HEK293 (cell line): ENCODE results near the gene ZNF593.

Source experiments
- ATF2 ChIP-seq: fragments of 450-650 bp; formaldehyde crosslinking; IDR thresholded peaks from 2 replicates; pipeline ENCODE4 v1.5.1; 2016; ENCODE audit warnings: missing biosample characterization, missing genetic modification characterization, low read depth
- FEZF1 ChIP-seq: fragments of 450-650 bp; formaldehyde crosslinking; IDR thresholded peaks from 2 replicates; pipeline ENCODE4 v1.5.1; 2016; ENCODE audit warnings: missing biosample characterization, missing genetic modification characterization
- HOXC10 ChIP-seq: sonication (generic); formaldehyde crosslinking; IDR thresholded peaks from 2 replicates; pipeline ENCODE4 v1.8.1; 2023; ENCODE audit warnings: mild to moderate bottlenecking, missing genetic modification reagents
- MZF1 ChIP-seq: fragments of 450-650 bp; formaldehyde crosslinking; IDR thresholded peaks from 2 replicates; pipeline ENCODE4 v1.5.1; 2017; ENCODE audit warnings: missing biosample characterization, missing genetic modification characterization, borderline replicate concordance
- PRDM6 ChIP-seq: fragments of 450-650 bp; formaldehyde crosslinking; IDR thresholded peaks from 2 replicates; pipeline ENCODE4 v1.5.1; 2017; ENCODE audit warnings: missing biosample characterization, missing genetic modification characterization
- SCRT2 ChIP-seq: fragments of 450-650 bp; formaldehyde crosslinking; IDR thresholded peaks from 2 replicates; pipeline ENCODE4 v1.5.1; 2016; ENCODE audit warnings: missing biosample characterization, missing genetic modification characterization
- SP3 ChIP-seq: fragments of 450-650 bp; formaldehyde crosslinking; IDR thresholded peaks from 2 replicates; pipeline ENCODE4 v1.5.1; 2016; ENCODE audit warnings: missing biosample characterization, missing genetic modification characterization
- SP7 ChIP-seq: fragments of 450-650 bp; formaldehyde crosslinking; IDR thresholded peaks from 2 replicates; pipeline ENCODE4 v1.5.1; 2016; ENCODE audit warnings: missing biosample characterization, missing genetic modification characterization
- ZBTB17 ChIP-seq: fragments of 450-650 bp; formaldehyde crosslinking; IDR thresholded peaks from 2 replicates; pipeline ENCODE4 v1.5.1; 2016; ENCODE audit warnings: missing biosample characterization, missing genetic modification characterization
- ZEB2 ChIP-seq: fragments of 450-650 bp; formaldehyde crosslinking; IDR thresholded peaks from 2 replicates; pipeline ENCODE4 v1.5.1; 2016; ENCODE audit warnings: missing biosample characterization, missing genetic modification characterization
- ZNF561 ChIP-seq: fragments of 450-650 bp; IDR thresholded peaks from 2 replicates; pipeline ENCODE4 v1.5.1; 2018; ENCODE audit warnings: missing biosample characterization, missing genetic modification characterization, borderline replicate concordance
- ZNF571 ChIP-seq: fragments of 450-650 bp; formaldehyde crosslinking; IDR thresholded peaks from 2 replicates; pipeline ENCODE4 v1.5.0; 2017; ENCODE audit warnings: missing biosample characterization, missing genetic modification characterization
- ZNF580 ChIP-seq: fragments of 450-650 bp; formaldehyde crosslinking; IDR thresholded peaks from 2 replicates; pipeline ENCODE4 v1.5.1; 2016; ENCODE audit warnings: missing biosample characterization, missing genetic modification characterization
- ZSCAN30 ChIP-seq: fragments of 450-650 bp; IDR thresholded peaks from 2 replicates; pipeline ENCODE4 v1.5.1; 2018; ENCODE audit warnings: missing biosample characterization, mild to moderate bottlenecking, missing genetic modification characterization, moderate library complexity
- TF ChIP-seq, protein P1 (sequence below): fragments of 450-650 bp; formaldehyde crosslinking; IDR thresholded peaks from 2 replicates; pipeline ENCODE4 v1.5.1; 2016; ENCODE audit warnings: missing biosample characterization, missing genetic modification characterization
- TF ChIP-seq, protein P2 (sequence below): fragments of 450-650 bp; formaldehyde crosslinking; IDR thresholded peaks from 2 replicates; pipeline ENCODE4 v1.5.1; 2016; ENCODE audit warnings: missing biosample characterization, missing genetic modification characterization
- TF ChIP-seq, protein P3 (sequence below): fragments of 450-650 bp; formaldehyde crosslinking; IDR thresholded peaks from 2 replicates; pipeline ENCODE4 v1.5.1; 2017; ENCODE audit warnings: missing biosample characterization, missing genetic modification characterization
- TF ChIP-seq, protein P4 (sequence below): fragments of 450-650 bp; formaldehyde crosslinking; IDR thresholded peaks from 2 replicates; pipeline ENCODE4 v1.5.1; 2017; ENCODE audit warnings: missing biosample characterization, mild to moderate bottlenecking, missing genetic modification characterization, moderate library complexity
- TF ChIP-seq, protein P5 (sequence below): fragments of 450-650 bp; formaldehyde crosslinking; IDR thresholded peaks from 2 replicates; pipeline ENCODE4 v1.5.1; 2016; ENCODE audit warnings: missing biosample characterization, missing genetic modification characterization

ZNF593 gene

GRCh38 chr1:26126321-26127084 is 43.2 kb upstream of the ZNF593 start (continued):
- TF ChIP-seq, protein P1, sequence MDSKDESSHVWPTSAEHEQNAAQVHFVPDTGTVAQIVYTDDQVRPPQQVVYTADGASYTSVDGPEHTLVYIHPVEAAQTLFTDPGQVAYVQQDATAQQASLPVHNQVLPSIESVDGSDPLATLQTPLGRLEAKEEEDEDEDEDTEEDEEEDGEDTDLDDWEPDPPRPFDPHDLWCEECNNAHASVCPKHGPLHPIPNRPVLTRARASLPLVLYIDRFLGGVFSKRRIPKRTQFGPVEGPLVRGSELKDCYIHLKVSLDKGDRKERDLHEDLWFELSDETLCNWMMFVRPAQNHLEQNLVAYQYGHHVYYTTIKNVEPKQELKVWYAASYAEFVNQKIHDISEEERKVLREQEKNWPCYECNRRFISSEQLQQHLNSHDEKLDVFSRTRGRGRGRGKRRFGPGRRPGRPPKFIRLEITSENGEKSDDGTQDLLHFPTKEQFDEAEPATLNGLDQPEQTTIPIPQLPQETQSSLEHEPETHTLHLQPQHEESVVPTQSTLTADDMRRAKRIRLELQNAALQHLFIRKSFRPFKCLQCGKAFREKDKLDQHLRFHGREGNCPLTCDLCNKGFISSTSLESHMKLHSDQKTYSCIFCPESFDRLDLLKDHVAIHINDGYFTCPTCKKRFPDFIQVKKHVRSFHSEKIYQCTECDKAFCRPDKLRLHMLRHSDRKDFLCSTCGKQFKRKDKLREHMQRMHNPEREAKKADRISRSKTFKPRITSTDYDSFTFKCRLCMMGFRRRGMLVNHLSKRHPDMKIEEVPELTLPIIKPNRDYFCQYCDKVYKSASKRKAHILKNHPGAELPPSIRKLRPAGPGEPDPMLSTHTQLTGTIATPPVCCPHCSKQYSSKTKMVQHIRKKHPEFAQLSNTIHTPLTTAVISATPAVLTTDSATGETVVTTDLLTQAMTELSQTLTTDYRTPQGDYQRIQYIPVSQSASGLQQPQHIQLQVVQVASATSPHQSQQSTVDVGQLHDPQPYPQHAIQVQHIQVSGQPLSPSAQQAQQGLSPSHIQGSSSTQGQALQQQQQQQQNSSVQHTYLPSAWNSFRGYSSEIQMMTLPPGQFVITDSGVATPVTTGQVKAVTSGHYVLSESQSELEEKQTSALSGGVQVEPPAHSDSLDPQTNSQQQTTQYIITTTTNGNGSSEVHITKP (tag by site-specific recombination), result 0 out of 2 replicates have a peak, but pooled peaks have one; percentile 11
- 0 out of 2 replicates have a peak, but pooled peaks have one; percentile 27 for TF ChIP-seq ZNF580 (tag by site-specific recombination)
- TF ChIP-seq, protein P2, sequence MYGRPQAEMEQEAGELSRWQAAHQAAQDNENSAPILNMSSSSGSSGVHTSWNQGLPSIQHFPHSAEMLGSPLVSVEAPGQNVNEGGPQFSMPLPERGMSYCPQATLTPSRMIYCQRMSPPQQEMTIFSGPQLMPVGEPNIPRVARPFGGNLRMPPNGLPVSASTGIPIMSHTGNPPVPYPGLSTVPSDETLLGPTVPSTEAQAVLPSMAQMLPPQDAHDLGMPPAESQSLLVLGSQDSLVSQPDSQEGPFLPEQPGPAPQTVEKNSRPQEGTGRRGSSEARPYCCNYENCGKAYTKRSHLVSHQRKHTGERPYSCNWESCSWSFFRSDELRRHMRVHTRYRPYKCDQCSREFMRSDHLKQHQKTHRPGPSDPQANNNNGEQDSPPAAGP (tag by site-specific recombination), result no peak
- peak; percentile 34; the same call in 1 of the 2 replicates for TF ChIP-seq ZNF561 (tag by site-specific recombination)
- TF ChIP-seq ZNF571, result no peak
- peak; percentile 100 for TF ChIP-seq FEZF1
- TF ChIP-seq ZSCAN30 (tag by site-specific recombination), result 0 out of 2 replicates have a peak, but pooled peaks have one; percentile 54
- peak; percentile 97 for TF ChIP-seq PRDM6 (tag by site-specific recombination)
- TF ChIP-seq, protein P3, sequence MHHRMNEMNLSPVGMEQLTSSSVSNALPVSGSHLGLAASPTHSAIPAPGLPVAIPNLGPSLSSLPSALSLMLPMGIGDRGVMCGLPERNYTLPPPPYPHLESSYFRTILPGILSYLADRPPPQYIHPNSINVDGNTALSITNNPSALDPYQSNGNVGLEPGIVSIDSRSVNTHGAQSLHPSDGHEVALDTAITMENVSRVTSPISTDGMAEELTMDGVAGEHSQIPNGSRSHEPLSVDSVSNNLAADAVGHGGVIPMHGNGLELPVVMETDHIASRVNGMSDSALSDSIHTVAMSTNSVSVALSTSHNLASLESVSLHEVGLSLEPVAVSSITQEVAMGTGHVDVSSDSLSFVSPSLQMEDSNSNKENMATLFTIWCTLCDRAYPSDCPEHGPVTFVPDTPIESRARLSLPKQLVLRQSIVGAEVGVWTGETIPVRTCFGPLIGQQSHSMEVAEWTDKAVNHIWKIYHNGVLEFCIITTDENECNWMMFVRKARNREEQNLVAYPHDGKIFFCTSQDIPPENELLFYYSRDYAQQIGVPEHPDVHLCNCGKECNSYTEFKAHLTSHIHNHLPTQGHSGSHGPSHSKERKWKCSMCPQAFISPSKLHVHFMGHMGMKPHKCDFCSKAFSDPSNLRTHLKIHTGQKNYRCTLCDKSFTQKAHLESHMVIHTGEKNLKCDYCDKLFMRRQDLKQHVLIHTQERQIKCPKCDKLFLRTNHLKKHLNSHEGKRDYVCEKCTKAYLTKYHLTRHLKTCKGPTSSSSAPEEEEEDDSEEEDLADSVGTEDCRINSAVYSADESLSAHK (tag by site-specific recombination), result peak; percentile 41
- TF ChIP-seq HOXC10 (CRISPR knock-in tag), result no peak
- TF ChIP-seq, protein P4, sequence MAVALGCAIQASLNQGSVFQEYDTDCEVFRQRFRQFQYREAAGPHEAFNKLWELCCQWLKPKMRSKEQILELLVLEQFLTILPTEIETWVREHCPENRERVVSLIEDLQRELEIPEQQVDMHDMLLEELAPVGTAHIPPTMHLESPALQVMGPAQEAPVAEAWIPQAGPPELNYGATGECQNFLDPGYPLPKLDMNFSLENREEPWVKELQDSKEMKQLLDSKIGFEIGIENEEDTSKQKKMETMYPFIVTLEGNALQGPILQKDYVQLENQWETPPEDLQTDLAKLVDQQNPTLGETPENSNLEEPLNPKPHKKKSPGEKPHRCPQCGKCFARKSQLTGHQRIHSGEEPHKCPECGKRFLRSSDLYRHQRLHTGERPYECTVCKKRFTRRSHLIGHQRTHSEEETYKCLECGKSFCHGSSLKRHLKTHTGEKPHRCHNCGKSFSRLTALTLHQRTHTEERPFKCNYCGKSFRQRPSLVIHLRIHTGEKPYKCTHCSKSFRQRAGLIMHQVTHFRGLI, result peak; percentile 64; the same call in 1 of the 2 replicates
- TF ChIP-seq, protein P5, sequence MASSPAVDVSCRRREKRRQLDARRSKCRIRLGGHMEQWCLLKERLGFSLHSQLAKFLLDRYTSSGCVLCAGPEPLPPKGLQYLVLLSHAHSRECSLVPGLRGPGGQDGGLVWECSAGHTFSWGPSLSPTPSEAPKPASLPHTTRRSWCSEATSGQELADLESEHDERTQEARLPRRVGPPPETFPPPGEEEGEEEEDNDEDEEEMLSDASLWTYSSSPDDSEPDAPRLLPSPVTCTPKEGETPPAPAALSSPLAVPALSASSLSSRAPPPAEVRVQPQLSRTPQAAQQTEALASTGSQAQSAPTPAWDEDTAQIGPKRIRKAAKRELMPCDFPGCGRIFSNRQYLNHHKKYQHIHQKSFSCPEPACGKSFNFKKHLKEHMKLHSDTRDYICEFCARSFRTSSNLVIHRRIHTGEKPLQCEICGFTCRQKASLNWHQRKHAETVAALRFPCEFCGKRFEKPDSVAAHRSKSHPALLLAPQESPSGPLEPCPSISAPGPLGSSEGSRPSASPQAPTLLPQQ, result 0 out of 2 replicates have a peak, but pooled peaks have one; percentile 28
- 0 out of 2 replicates have a peak, but pooled peaks have one; percentile 32 for TF ChIP-seq ZEB2
- 0 out of 2 replicates have a peak, but pooled peaks have one; percentile 41 for TF ChIP-seq ATF2 (tag by site-specific recombination)
- TF ChIP-seq ZBTB17, result peak; percentile 50; the same call in 1 of the 2 replicates
- no peak; the same call in 1 of the 2 replicates for TF ChIP-seq MZF1 (tag by site-specific recombination)
- no peak for TF ChIP-seq SCRT2 (tag by site-specific recombination)
- TF ChIP-seq SP3 (tag by site-specific recombination), result 0 out of 2 replicates have a peak, but pooled peaks have one; percentile 35
- peak; percentile 69; the same call in 1 of the 2 replicates for TF ChIP-seq SP7 (tag by site-specific recombination)
- TF ChIP-seq, all 188 proteins: peak for 32
